HEK293 (cell line): ENCODE measurements around the gene EBF3.

ENCODE experiments used
- SALL2 ChIP-seq: fragments of 450-650 bp; formaldehyde crosslinking; IDR thresholded peaks from 2 replicates; pipeline ENCODE4 v1.5.0; 2017; ENCODE audit warnings: missing biosample characterization, mild to moderate bottlenecking, missing genetic modification characterization, borderline replicate concordance
- TRIM28 ChIP-seq: IDR thresholded peaks from 2 replicates; pipeline ENCODE4 v1.6.1; 2011; ENCODE audit warnings: low read length, control low read depth, borderline replicate concordance
- TF ChIP-seq, protein P1 (sequence below): fragments of 450-650 bp; formaldehyde crosslinking; IDR thresholded peaks from 2 replicates; pipeline ENCODE4 v1.5.1; 2016; ENCODE audit warnings: missing biosample characterization, missing genetic modification characterization

GRCh38 chr10:129859536-129859935 is 104.5 kb downstream of the EBF3 start:
- TF ChIP-seq, protein P1, sequence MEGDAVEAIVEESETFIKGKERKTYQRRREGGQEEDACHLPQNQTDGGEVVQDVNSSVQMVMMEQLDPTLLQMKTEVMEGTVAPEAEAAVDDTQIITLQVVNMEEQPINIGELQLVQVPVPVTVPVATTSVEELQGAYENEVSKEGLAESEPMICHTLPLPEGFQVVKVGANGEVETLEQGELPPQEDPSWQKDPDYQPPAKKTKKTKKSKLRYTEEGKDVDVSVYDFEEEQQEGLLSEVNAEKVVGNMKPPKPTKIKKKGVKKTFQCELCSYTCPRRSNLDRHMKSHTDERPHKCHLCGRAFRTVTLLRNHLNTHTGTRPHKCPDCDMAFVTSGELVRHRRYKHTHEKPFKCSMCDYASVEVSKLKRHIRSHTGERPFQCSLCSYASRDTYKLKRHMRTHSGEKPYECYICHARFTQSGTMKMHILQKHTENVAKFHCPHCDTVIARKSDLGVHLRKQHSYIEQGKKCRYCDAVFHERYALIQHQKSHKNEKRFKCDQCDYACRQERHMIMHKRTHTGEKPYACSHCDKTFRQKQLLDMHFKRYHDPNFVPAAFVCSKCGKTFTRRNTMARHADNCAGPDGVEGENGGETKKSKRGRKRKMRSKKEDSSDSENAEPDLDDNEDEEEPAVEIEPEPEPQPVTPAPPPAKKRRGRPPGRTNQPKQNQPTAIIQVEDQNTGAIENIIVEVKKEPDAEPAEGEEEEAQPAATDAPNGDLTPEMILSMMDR (tag by site-specific recombination), result no peak
- TF ChIP-seq SALL2 (tag by site-specific recombination) (no peak), TRIM28 (no peak)
